ENCODE data around the gene FASTKD3. TPM values are rescaled to one million over a fixed set of nuclear protein-coding genes. Genes with fewer than 3 reads are reported as not detected.

FASTKD3 gene
- total RNA-seq, 2 donors from 2014 or later: 5.7 to 7.6 TPM

- intact Hi-C loops (cut with DNase I): no loop called here
- DNase-seq (ENCODE audit: low spot score): no peak
These were observed 15.8 kb downstream of the FASTKD3 start for GRCh38 chr5:7852988-7853387.

GRCh38 chr5:7852542-7852941 lies 16.3 kb downstream of the FASTKD3 start:
- intact Hi-C loops (cut with DNase I): no loop called here
- DNase-seq (ENCODE audit: low spot score): no peak

GRCh38 chr5:7851617-7852289 lies 17.1 kb downstream of the FASTKD3 start:
- intact Hi-C loops (cut with DNase I): no loop called here
- DNase-seq (ENCODE audit: low spot score): no peak

GRCh38 chr5:7851240-7851592 lies 17.6 kb downstream of the FASTKD3 start:
- intact Hi-C loops (cut with DNase I): no loop called here
- DNase-seq (ENCODE audit: low spot score): no peak

- DNase-seq (ENCODE audit: low spot score): peak; percentile 85
- intact Hi-C loops (cut with DNase I): no loop called here
These were observed 18.2 kb downstream of the FASTKD3 start, which contains the start of gene CFAP90 for GRCh38 chr5:7850395-7851239. CFAP90 (minus strand) TSS chr5:7851133; CDS start chr5:7851021, 112 bp downstream.

GRCh38 chr5:7849681-7850394 lies 19.0 kb downstream of the FASTKD3 start:
- intact Hi-C loops (cut with DNase I): no loop called here
- no peak for DNase-seq (ENCODE audit: low spot score)

- intact Hi-C loops (cut with DNase I): no loop called here
- no peak for DNase-seq (ENCODE audit: low spot score)
These were observed 20.5 kb downstream of the FASTKD3 start for GRCh38 chr5:7848296-7848695.

GRCh38 chr5:7846327-7846726 lies 22.5 kb downstream of the FASTKD3 start:
- intact Hi-C loops (cut with DNase I): no loop called here
- no peak for DNase-seq (ENCODE audit: low spot score)

- DNase-seq (ENCODE audit: low spot score): no peak
- intact Hi-C loops (cut with DNase I): no loop called here
These were observed 23.3 kb downstream of the FASTKD3 start for GRCh38 chr5:7845557-7845956.

GRCh38 chr5:7844901-7845300 lies 23.9 kb downstream of the FASTKD3 start:
- intact Hi-C loops (cut with DNase I): no loop called here
- no peak for DNase-seq (ENCODE audit: low spot score)

GRCh38 chr5:7842531-7842930 lies 26.3 kb downstream of the FASTKD3 start:
- intact Hi-C loops (cut with DNase I): no loop called here

GRCh38 chr5:7837403-7837802 lies 31.4 kb downstream of the FASTKD3 start:
- DNase-seq (ENCODE audit: low spot score): no peak
- intact Hi-C loops (cut with DNase I): no loop called here

More at GRCh38 chr5:7842531-7842930, 26.3 kb downstream of the FASTKD3 start:
- no peak for DNase-seq (ENCODE audit: low spot score)

- intact Hi-C loops (cut with DNase I): no loop called here
These were observed 33.8 kb downstream of the FASTKD3 start for GRCh38 chr5:7834982-7835381.

GRCh38 chr5:7828269-7828668 lies 40.6 kb downstream of the FASTKD3 start:
- intact Hi-C loops (cut with DNase I): loop anchor here in 1 of 2 donors (10.0 kb wide), 1 partner anchor 433 kb away; the partner anchor contains the start of gene ADCY2
- DNase-seq (ENCODE audit: low spot score): no peak

More at GRCh38 chr5:7834982-7835381, 33.8 kb downstream of the FASTKD3 start:
- no peak for DNase-seq (ENCODE audit: low spot score)

- intact Hi-C loops (cut with DNase I): loop anchor here in 1 of 2 donors (10.0 kb wide), 1 partner anchor 433 kb away; the partner anchor contains the start of gene ADCY2
- no peak for DNase-seq (ENCODE audit: low spot score)
These were observed 41.2 kb downstream of the FASTKD3 start for GRCh38 chr5:7827610-7828009.

GRCh38 chr5:7825630-7826029 lies 43.2 kb downstream of the FASTKD3 start:
- no peak for DNase-seq (ENCODE audit: low spot score)
- intact Hi-C loops (cut with DNase I): loop anchor here in 1 of 2 donors (10.0 kb wide), 1 partner anchor 431 kb away; the partner anchor contains the start of gene ADCY2

- intact Hi-C loops (cut with DNase I): loop anchor here in 1 of 2 donors (10.0 kb wide), 1 partner anchor 430 kb away; the partner anchor contains the start of gene ADCY2
- DNase-seq (ENCODE audit: low spot score): no peak
These were observed 43.8 kb downstream of the FASTKD3 start for GRCh38 chr5:7824995-7825394.

GRCh38 chr5:7823594-7823993 lies 45.2 kb downstream of the FASTKD3 start:
- no peak for DNase-seq (ENCODE audit: low spot score)
- intact Hi-C loops (cut with DNase I): loop anchor here in 1 of 2 donors (10.0 kb wide), 1 partner anchor 429 kb away; the partner anchor contains the start of gene ADCY2

- no peak for DNase-seq (ENCODE audit: low spot score)
- intact Hi-C loops (cut with DNase I): loop anchor here in 1 of 2 donors (10.0 kb wide), 1 partner anchor 428 kb away; the partner anchor contains the start of gene ADCY2
These were observed 46.4 kb downstream of the FASTKD3 start for GRCh38 chr5:7822449-7822848.

All from posterior vena cava (tissue), 2 donors.